Stimulated activated CD8-positive, alpha-beta memory T cell treated with anti-CD3 and anti-CD28 coated beads, Interleukin-7, amount 100 ng/mL, for 48 hours (primary cell): ENCODE results near the gene BCAS3.

Experiments
- DNase-seq, 2 donors: peaks; one replicate each; pipeline ENCODE4 v3.0.0-alpha.2; 2020; ENCODE audit warnings: low read depth in 1 of 2; ENCODE audit errors: extremely low read depth in 1 of 2

BCAS3 gene

DNA sequence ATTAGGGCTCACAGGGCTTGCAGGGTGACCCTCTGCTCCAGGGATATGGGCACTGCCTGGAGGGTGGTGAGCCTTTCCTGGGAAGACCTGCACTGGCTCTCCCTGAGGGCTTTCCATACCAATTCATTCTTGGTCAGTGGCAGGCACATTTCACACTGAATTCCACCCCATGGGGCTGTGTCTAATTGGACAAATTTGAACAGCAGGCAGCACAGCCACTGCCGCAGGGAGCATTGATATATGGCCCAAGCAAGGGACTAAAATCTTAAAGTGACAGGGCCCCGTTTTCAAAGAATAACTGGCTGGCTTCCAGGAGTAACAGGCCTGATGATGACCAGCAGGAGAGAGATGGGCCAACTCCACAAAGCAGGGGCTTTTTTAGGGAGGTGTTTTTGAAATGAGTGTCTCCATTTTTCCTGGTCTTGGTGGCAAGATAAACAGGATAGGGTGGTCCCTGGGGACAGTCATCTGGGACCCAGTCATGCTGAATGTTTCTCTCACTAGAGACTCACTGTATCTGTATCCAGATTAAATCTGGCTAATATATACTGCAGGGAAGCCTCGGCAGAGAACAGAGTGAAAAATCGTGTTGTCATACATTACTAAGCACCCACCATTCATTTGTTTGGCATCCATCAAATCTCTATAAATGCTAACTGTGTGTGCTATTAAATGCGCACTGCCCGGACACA is 647.9 kb downstream of the BCAS3 start:
- DNase-seq: no peak

DNA sequence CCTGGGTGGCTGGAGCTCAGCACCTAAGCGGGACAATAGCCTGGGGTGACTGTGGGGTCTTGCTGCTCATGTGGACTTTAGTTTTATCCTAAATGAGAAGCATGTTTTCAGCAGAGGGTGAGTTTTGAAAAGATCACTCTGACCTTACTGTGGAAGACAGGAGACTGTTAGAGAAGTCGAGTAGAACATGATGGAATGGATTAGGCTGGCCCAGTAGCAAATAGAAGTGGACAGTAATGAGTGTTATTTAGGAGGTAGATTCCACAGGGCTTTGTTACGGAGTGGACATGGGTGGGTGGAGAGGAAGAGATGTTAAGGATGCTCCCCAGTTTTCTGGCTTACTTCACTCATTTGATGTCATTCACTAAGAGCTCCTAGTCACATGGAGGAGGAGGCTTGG is 648.7 kb downstream of the BCAS3 start:
- DNase-seq: no peak

DNA sequence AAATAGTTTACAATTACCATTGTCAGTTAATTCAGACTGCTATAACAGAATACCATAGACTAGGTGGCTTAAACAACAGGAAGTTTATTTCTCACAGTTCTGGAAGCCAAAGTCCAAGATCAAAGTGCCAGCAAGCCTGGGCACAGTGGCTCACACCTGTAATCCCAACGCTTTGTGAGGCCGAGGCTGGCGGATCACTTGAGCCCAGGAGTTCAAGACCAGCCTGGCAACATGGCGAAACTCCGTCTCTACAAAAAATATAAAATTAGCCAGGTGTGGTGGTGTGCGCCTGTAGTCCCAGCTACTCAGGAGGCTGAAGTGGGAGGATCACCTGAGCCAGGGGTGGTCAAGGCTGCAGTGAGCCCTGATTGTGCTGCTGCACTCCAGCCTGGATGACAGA is 650.7 kb downstream of the BCAS3 start:
- no peak for DNase-seq

DNA sequence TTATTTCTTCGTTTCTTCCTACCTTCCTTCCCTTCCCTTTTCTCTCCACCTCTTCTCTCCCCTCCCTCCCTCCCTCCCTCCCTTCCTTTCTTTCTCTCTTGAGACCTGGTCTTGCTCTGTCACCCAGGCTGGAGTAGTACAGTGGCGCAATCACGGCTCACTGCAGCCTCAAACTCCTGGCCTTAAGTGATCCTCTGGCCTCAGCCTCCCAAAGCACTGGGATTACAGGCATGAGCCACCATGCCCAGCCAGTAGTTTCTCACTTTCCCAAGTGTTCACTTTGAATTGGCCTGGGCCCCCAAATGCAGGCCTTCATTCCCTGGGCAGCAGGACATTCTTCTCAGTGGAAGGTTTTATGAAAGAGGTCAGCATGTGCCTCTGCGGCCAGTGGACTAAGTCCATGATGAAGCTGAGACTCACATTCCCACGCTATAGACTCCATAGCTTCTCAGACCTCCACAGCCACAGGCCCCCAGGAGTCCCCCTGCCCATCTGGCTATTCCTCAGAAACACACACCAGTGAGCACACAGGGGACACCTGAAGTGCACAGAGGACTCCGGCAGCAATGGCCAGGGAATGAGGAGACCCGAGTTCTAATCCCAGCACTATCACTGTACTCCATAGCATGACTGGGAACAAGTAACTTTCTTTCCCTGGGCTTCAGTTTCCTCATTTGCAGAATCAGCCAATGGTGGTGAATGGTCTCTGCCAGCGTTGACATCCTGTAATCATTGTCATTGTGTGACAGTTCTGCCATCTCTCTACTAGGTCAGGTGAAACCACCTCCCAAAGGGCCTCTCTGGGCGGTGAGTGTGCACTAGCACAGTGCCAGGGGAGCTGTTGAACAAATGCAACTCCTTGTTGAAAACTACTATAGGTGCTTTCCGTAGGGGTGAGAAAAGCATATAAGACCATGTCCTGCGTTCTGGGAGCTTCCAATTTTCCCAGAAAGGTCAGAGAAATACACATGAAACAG is 652.8 kb downstream of the BCAS3 start:
- no peak for DNase-seq

DNA sequence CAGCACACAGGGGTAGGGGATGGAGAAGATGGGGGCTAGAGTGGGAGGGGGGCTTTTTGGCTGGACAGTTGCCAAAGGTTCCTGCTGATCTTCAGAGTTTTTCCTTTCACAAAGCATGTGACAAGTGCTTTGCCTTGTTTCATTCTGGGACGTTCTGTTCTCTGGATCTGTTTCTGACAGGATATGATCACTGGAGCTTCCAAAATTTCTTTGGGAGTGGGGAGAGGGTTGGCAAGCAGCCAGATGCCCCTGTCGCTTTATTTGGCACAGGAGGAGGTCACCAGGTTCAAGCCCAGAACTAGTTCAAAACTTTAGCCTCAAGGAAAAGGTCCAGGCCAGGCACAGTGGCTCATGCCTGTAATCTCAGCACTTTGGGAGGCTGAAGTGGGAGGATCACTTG is 653.5 kb downstream of the BCAS3 start:
- no peak for DNase-seq

DNA sequence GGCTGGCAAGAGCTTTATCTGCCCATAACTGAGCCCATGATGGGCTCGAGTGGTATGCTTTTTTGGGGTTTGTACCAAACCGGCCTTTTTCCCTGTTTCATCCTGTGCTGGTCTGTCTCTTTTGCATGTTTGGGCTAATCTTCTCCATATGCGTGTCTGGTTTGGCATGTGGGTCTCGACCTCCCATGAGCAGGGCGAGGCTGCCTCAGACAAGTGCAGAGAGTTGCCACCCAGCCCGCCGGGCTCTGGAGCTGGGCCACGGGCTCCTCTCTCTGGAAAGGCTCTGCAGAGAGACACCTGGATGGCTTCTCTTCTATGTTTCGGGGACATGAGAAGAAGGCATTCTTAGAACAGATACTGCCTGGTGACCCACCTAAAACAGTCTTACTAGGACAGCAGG is 654.2 kb downstream of the BCAS3 start:
- no peak for DNase-seq

DNA sequence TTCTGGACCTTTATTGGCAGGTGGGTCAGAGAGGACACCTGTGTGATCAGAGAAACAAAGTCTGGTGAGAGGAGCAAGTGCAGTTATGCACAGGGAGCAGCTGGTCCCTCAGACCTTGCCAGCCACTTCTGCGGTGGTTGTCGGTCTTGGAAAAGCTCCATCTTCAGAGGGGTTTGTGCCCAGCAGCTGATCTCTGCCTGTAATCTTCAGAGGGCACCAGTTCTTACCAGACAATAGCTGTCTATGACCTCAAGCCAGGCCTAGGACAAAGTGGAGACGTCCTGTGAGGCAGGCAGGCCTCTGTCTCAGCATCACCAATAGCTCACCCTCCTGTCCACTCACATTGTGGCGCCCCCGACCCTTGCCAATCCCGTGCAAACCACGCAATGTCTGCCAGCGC is 655.5 kb downstream of the BCAS3 start:
- no peak for DNase-seq

DNA sequence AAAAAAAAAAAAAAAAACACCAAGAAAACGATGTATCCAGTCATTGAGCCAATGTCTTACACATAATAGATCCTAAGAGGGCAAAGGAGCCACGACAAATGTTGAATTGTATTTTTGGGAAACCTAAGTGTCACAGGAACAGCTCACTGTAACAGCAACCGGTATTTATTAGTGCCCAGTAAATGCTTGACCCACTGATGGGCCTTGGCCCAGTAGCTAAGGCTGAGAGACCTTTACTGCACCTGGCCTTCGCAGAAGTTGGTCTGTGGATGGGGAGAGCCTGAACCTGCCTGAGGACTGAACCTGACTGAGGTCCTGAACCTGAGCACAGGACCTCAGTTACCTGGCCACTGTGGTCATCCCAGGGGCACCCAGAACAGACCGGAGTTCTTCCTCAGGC is 657.0 kb downstream of the BCAS3 start:
- DNase-seq: no peak

DNA sequence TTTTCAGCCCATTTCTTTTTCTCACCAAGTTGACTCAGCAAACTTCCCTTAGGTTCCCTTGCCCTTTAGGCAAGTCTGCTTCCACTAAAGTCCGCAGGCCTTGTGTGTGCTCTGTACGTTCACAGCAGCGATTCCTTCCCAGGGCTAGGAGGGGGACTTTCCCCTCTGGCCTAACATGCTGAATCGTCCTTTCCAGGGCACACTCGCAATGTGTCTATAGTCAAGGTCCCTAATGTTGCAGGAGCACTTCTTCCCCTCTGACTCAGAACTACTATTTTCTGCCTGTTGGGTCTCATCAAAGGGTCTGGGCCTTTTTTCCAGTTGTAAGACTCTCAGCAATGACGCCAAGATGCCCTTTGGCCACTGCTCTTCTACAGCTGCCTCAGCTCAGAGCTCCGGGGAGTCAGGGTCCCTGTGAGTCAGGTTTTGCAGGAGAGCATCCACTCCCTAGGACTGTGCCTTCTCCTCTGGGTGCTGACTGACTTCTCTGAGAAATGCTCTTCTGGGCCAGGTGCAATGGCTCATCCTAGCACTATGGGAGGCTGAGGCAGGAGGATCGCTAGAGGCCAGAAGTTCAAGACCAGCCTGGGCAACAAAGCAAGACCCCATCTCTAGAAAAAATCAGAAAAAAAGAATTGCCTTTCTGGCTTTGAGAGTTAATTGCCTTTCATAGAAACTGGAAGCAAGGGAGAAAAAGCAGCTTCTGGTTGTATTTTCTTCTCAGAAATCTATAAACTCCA is 657.6 kb downstream of the BCAS3 start:
- DNase-seq: no peak

DNA sequence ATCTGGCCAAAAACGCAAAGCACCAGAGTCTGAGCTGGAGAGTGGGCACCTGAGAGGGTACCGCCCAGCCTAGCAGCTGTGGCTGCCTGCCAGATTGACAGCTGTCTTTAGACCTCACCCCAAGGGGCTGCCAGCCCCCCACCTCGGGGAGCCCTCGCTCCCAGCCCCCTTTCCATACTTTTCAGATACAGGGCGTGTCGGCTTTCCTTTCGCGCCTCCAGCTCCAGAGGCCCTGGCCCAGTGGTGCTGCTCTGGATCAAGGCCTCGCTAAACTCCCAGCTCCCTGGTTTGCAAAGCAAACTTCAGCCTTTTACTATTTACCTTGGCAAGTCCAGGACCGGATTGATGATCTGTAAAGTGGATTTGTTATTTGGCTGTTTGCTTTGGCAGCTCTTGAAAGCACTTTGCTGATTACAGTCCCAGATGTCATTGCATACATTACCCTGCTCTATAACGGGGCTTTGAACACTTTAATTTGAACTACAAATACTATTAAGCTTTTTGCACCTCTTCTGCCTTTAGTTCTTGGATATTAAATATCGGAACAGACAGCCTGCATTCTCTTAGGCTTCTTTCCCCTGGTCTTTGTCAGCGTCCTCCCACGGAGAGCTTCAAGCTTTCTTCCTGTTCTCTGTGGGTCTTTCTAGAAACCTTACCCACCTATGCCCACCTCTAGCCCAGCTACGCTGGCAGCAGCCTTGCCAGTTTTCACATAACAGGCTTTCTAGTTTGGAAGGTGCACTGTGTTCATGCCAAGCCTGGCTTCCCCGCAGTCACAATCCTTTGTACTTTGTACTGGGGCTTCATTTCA is 658.4 kb downstream of the BCAS3 start:
- DNase-seq: no peak

DNA sequence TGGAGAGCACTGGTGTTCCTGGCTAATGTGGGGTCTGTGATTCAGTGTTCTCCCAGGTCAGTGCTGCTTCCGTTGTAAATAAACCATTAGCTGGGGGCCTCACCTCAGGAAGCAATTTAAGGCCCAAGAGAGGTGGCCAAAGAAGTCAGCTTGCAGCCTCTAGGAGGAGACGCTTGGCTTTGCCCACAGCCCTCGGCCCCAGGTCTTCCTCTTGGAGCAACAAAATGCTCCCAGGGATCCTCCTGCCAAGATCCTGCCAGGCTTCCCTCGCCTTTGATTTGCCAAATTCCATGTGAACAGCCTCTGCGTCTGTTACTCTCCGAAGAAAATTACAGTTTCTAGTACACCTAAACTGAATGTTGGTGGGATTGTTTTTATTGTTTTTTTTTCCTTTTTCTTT is 659.6 kb downstream of the BCAS3 start:
- no peak for DNase-seq

DNA sequence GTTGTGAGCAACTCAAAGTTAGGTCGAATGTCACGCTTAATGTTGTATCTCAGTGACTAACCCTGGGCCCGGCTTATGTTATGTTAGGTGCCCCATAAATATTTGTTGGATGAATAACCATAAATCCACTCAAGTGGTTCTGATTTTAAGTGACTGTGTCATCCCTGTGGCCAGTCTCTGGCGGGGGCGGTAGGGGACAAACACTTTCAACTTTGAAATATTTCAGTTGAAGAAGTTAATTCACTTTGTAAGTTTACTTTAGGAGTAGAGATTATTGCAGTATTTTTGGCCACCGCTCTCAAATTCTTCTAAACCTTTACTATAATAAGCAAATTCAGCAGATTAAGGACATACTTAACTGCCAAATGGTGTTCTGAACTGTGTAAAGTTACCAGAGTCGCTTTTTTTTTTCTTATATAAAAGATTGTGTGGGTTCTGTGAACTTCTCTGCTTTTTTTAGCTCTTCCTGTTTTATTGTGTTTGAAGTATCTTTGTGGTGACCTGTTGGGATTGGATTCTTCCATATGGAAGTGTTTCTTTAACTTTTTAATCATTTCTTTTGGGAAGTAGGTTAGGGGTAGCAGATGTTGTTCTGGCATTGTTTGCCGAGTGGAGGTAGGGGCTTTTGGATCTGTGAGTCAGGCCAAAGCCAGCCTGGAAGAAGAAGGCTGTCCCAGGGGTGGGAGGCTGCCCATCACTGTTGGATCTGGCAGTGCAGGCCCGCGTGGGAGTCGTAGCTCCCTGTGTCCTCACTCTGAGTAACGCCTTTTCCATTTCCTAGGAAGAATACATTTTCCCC is 660.5 kb downstream of the BCAS3 start:
- no peak for DNase-seq

DNA sequence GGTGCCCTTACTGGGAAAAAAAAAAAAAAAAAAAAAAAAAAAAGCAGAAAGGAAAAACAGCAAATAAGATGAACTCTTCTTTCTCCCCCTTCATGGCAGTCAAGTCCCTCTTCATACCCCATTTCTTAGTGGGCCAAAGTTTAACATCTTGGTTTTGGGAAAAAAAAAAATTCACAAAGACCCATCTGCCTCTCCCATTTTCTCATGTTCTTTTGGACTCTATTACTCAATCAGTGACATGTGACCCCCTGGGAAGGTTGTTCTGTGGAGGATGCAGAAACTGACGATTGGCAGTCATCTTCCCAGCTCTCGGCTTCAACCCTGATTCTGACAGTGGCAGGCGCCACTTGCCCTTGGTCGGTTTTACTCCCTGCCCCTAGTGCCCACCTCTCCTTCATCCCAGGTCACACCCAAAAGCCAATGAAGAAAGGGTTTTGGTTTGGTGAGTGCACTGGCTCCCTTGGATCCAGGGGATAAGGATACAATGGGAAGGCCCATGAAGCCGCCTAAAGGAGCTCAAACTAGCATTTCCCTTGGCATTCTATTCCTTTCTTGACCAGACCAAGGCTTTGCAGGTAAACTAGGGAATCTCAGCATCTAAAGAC is 661.3 kb downstream of the BCAS3 start:
- DNase-seq: no peak

DNA sequence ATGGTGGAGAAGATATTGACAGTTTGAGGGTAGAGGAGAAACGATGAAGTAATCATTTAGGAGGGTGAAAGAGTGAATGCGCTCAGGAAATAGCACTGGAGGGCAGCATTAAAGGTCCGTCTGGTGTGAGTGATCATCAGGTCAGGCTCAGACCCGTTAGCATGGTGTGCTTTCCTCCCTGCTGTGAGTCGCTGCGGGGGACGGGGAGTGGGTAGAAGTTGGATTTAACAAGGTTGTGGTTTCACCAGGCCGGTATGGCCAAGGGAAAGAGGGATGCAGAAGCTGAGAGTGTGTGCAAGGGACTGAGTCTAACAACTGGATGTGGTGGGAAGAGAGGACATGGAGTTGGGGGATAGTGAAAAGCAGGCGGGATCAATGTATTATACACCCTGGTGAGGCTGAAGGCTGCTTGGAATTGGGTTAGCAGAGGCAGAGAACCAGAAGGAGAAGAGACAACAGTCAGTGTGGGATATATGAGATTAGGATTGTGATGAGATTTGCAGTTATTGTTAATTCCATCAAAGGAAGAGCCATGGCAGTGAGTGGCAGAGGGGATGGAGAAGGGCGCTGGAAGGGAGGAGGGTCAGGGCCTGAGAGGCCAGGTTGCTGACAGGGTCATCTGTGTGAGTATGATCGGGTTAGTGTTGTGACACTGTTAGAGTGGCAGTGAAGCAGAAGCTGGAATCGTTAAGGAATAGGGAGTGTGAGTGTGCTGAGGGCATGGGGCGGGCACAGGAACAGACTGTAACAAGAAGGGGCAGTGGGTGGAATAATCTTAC is 663.0 kb downstream of the BCAS3 start:
- DNase-seq: no peak

DNA sequence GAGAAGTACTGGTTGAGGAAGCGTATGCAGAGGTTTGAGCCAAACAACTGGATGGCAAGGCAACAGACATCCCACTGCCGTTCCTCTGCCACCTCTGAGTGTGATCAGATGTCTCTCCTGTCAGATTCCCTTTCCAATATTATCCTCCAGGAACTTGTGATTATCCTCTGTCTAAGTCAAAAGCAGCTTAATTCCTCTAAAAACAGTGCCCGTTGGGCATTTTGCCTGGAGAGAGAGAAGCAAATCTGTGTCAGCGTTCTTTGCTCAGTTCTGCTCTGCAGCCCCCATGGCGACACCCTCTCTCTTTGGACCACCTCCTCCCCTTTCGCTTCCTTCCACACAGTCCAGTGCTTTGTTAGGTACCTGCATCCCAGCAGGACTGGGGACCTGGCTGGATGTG is 665.9 kb downstream of the BCAS3 start:
- DNase-seq: no peak

DNA sequence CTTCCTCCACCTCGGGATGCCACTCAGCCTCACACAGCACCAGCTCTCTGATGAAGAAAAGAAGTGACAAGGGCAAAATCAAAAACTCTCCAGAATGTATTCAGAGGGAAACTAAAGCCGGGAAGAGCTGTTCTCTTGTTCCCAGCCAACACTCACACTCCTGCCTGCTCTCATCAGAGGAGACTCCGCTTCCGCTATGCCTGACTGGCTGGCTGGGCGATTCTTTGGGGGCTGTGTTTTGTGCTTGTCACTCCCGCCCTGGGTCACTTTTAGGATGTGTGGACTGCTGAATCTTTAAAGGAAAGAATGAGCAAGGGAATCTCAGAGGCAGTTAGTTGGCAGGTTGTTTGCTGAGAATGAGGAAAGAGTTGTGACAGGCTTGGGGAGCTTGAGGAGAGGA is 667.4 kb downstream of the BCAS3 start:
- no peak for DNase-seq

DNA sequence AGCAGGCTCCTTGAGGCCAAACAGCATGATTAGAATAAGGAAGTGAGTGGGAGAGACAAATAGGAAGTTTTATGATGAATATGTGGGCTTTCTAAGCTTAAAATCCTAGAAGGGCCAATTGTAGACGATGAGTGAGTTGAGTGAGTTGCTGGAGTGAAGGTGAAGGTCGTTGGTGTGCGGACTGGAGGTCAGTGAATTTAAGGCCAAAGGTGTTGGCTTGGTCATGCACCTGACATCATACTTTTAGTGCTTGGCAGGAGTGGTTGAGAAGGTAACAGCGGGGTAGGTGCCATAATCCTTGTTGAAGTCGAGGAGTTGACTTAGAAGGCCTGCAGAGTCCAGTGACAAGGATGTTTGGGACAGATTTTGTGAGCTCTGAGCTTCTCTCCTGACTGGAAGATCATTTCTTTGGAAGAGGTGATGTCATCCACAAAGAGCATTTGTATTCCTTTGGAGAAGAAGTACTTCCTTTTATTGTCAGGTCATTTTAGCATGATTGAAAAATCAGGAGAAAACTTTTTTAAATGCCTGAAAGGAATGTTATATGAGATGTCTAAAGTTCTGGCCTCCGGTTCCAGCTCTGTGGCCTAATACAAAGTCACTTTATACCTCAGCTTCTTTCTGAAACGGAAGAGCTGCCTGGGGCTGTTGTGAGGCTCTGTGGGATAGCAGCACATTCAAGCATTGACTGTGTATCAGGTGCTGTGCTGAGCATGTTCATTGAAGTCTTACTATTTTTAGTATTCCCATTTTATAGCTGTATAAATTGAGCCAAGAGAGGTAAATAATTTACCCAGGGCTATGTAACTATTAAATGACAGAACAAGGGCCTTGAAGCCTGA is 668.4 kb downstream of the BCAS3 start:
- DNase-seq: no peak

DNA sequence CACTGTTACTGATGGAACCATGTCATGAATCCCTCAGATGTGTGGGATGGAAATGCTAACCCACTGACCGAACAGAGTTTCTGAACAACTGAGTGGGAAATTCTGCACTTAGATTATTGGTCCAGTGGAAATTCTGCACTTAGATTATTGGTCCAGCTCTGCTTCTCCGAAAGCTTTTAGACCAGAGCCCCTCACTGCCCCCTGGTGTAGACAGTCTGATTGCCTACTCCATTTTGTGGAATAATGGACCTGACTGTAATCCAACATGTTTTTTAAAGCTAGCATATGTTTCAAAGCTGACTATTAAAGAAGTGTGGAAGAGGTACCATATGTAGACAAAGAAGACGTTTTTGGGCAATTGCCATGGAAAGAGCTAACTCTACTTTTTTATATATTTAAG is 671.7 kb downstream of the BCAS3 start:
- DNase-seq: no peak
